ENCODE data around the gene MCHR2. TPM values are rescaled to one million over a fixed set of nuclear protein-coding genes. Genes with fewer than 3 reads are reported as not detected.

MCHR2 gene
- total RNA-seq, 4 donors from 2014 or later, result not detected

DNA sequence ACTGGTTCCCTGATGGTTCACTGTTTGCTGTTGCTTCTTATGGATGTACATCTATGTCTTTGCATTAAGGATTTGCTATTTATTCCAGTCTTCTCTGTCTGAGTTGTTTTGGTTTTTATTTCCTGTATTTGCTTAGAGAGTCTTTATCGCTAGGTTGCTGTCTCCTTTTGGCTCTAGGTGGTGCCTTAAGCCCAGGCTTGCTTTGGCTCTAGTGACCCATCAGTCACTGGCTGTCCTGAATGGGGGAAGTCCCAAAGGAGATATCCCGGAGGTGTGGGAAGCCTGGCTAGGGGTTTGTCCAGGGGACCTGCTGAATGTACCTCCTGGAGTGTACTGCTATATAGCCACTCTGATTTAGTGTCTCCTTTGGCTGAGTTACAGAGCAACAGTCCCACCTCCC, 53.4 kb downstream of the MCHR2 start:
- no peak for TF ChIP-seq CTCF (IDR thresholded peaks at IDR 0.05)
- TF ChIP-seq POLR2A (IDR thresholded peaks at IDR 0.05), result no peak
- H3K4me3 ChIP-seq (ENCODE audit: low read depth, poor library complexity, severe bottlenecking), result no peak overlapping the region
- intact Hi-C loops (cut with DNase I; ENCODE audit: low total_unique reads), result no loop called here
- no peak for DNase-seq (ENCODE audit: low spot score in 2 of 2)
- 85 to 86% methylated on average over 2 of the region's 2 CpGs for WGBS, 2 donors

GRCh38 chr6:99933129-99933528, 60.9 kb downstream of the MCHR2 start:
- no peak overlapping the region for H3K4me3 ChIP-seq (ENCODE audit: low read depth, poor library complexity, severe bottlenecking)
- DNase-seq (ENCODE audit: low spot score in 2 of 2), result no peak
- intact Hi-C loops (cut with DNase I; ENCODE audit: low total_unique reads), result no loop called here
- TF ChIP-seq POLR2A (IDR thresholded peaks at IDR 0.05) (no peak), CTCF (IDR thresholded peaks at IDR 0.05) (no peak)

DNA sequence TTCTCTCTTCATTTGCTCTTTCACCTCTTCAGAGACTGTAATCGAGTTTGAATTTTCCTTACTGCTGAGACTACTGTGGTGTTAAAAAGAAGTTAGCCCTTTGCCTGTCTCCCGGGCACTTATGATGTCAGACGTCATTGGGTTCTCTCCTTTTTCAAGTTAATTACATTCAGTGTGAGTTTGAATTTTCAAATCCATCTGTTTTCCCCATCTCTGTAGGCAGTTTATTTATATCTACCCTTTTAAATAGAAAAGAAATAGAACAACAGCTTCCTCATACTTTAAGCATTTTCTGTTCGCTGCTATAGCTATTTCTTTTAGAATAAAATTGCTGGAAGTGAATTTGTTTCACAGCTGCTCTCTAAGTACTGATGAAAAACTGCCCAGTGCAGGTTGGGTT, 81.4 kb downstream of the MCHR2 start:
- no peak overlapping the region for H3K4me3 ChIP-seq (ENCODE audit: low read depth, poor library complexity, severe bottlenecking)
- TF ChIP-seq POLR2A (IDR thresholded peaks at IDR 0.05) (no peak), CTCF (IDR thresholded peaks at IDR 0.05) (no peak)
- intact Hi-C loops (cut with DNase I; ENCODE audit: low total_unique reads), result no loop called here
- WGBS, 2 donors, result 59 to 61% methylated on average over 4 of the region's 4 CpGs
- no peak for DNase-seq (ENCODE audit: low spot score in 2 of 2)

DNA sequence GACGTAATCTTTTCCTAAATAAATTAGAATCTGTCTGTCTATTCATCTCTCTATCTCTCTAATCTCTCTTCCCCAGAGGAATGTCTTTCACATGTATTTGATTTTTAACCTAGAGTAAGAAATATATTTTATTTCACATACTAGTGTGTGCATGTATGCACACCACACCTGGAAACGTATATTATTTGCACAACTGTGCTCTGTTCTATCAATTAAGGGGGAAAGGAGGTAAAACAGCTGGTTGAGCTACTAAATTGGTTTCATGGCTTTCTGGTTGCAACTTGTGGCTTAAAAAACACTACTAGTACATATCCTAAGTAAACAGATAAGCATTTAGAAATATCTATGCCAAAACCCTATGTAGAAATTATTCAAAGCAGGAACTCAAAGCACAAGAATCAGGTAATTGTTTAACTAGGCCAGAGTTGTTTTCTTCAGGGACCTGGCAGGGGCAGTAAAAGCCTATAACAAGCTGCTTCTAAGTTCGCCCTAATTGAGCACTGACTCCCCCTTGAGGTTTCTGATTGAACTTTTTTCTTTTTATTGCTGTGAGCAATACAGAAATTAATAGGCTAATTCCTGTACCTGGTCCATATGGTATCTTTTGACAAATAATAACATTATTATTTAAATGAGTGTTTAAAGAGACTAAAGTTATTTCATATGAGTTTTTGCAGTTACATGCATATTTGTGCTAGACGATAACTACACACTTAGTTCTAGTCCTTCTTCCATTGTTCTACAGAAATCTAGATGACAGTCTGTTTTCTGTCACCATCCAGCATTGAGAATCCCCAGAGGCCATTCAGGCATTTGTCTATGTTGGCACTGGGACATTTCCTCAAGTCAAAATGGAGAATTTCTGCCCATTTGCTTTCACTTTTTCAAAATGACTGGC, 88.6 kb downstream of the MCHR2 start:
- intact Hi-C loops (cut with DNase I; ENCODE audit: low total_unique reads), result no loop called here
- no peak for DNase-seq (ENCODE audit: low spot score in 2 of 2)
- no peak for TF ChIP-seq POLR2A (IDR thresholded peaks at IDR 0.05)
- no peak for TF ChIP-seq CTCF (IDR thresholded peaks at IDR 0.05)
- no peak overlapping the region for H3K4me3 ChIP-seq (ENCODE audit: low read depth, poor library complexity, severe bottlenecking)
- 42 to 45% methylated on average over 4 of the region's 4 CpGs for WGBS, 2 donors

- TF ChIP-seq POLR2A (IDR thresholded peaks at IDR 0.05), result no peak
- TF ChIP-seq CTCF (IDR thresholded peaks at IDR 0.05), result no peak
- no peak overlapping the region for H3K4me3 ChIP-seq (ENCODE audit: low read depth, poor library complexity, severe bottlenecking)
- WGBS, 2 donors, result 42 to 49% methylated on average over 6 of the region's 6 CpGs
- no peak for DNase-seq (ENCODE audit: low spot score in 2 of 2)
- intact Hi-C loops (cut with DNase I; ENCODE audit: low total_unique reads), result no loop called here
These were observed 92.2 kb downstream of the MCHR2 start for GRCh38 chr6:99901596-99902384.

All from lower leg skin (tissue), 4 donors.